ENCODE results near the gene IL10. TPM values are rescaled to one million over a fixed set of nuclear protein-coding genes. Genes with fewer than 3 reads are reported as not detected.

Gene IL10
- polyA plus RNA-seq, 1 donor (not counting 4 experiments of a cell fraction or from before 2014, with no cell fraction given) = not detected

DNA sequence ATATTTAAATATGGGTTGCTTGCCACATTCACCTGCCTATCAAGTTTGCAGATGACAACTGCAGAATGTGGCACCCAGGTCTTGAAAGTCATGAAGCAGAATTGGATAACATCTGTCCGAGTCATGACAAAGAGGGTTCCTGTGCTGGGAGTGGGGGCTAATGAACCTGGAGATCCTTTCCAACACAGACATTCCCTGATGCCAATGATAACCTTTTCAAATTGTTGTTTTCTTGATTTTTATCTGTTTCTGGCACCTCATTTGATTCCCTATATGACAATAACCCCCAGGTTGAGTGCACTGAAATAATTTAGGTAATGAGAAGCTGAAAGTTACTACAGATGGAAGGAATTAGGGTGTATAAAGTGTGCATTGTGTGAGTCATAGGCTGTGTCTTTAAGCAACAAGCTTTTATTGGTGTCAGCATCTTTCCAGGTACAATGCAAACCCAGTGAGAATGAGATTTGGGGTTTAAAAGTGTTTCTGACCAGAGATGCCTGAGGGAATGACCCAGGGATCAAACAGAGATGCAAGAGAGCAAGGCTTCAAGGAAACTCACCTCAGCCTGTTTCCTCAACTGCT is 32.0 kb upstream of the IL10 start:
- FAIRE-seq = no peak
- Histone ChIP-seq H3K27me3 (ENCODE audit: control insufficient read depth, extremely low read depth, insufficient read depth, low read length) (no peaks in the 10 kb centered on the region), H3K4me1 (ENCODE audit: control insufficient read depth, extremely low read depth, insufficient read depth, low read length) (peaks cover 15% of the 10 kb centered on the region), H3K9me3 (ENCODE audit: control insufficient read depth, low read depth, low read length) (no peaks in the 10 kb centered on the region), H3K4me2 (ENCODE audit: control insufficient read depth, extremely low read depth, insufficient read depth, low read depth, low read length) (no peak overlapping the region), H3K9me1 (ENCODE audit: control insufficient read depth, extremely low read depth, insufficient read depth, low read length) (no peaks in the 10 kb centered on the region), H3K36me3 (ENCODE audit: control insufficient read depth in 2 of 2, extremely low read depth in 1 of 2, insufficient read depth in 2 of 2, low read length in 2 of 2) (no peaks in the 10 kb centered on the region), H3K79me2 (ENCODE audit: control insufficient read depth, insufficient read depth, low read length) (no peaks in the 10 kb centered on the region), H3K27ac (ENCODE audit: control insufficient read depth, insufficient read depth, low read length) (no peak overlapping the region), H3K9ac (ENCODE audit: control insufficient read depth, extremely low read depth, insufficient read depth, low read length) (no peak overlapping the region), H4K20me1 (ENCODE audit: control insufficient read depth, extremely low read depth, insufficient read depth, low read length) (no peaks in the 10 kb centered on the region), H3K4me3 (ENCODE audit: control insufficient read depth in 2 of 3, extremely low read depth in 1 of 3, insufficient read depth in 2 of 3, low read depth in 1 of 3, low read length in 3 of 3) (no peak overlapping the region), H2AFZ (ENCODE audit: control insufficient read depth, low read length) (no peak overlapping the region)
- TF ChIP-seq EZH2 (IDR thresholded peaks at IDR 0.05; ENCODE audit: low read length) = no peak
- TF ChIP-seq, protein P1, sequence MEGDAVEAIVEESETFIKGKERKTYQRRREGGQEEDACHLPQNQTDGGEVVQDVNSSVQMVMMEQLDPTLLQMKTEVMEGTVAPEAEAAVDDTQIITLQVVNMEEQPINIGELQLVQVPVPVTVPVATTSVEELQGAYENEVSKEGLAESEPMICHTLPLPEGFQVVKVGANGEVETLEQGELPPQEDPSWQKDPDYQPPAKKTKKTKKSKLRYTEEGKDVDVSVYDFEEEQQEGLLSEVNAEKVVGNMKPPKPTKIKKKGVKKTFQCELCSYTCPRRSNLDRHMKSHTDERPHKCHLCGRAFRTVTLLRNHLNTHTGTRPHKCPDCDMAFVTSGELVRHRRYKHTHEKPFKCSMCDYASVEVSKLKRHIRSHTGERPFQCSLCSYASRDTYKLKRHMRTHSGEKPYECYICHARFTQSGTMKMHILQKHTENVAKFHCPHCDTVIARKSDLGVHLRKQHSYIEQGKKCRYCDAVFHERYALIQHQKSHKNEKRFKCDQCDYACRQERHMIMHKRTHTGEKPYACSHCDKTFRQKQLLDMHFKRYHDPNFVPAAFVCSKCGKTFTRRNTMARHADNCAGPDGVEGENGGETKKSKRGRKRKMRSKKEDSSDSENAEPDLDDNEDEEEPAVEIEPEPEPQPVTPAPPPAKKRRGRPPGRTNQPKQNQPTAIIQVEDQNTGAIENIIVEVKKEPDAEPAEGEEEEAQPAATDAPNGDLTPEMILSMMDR (optimal IDR thresholded peaks at IDR 0.05 in 1 of 3, IDR thresholded peaks at IDR 0.05 in 1 of 3, conservative IDR thresholded peaks at IDR 0.05 in 1 of 3; ENCODE audit: extremely low read depth in 1 of 3, insufficient read depth in 2 of 3, low read length in 3 of 3) = no peak
- DNase-seq (ENCODE audit: low read depth, low spot score) = no peak
- dilution Hi-C loops (cut with MboI; ENCODE audit: extremely low pct_ligation_motif_present, low sequenced_read_pairs) = no loop called here

DNA sequence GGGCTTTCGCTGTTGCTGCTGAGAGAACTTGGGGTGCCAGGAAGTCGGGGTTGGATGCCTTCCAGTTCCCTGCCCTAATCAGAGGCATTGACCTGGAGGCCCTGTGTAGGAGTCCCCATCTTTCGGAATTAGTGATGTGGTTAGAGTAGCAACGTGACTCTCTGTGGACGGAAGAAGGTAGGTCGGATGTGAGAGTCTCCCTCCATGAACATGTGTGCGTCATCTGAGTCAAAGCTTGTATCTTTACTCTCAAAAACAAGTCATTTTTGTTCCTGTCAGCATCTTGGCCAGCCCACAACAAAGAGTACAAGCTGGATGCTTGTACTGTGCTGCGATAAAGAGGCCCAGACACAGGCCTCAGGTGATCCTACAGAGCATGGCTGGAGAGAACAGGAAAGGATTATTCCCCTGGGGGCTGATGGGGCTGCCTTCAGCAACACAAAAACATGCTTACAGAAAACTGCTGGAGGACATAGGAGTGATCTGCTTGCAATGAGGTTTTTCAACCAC is 31.0 kb upstream of the IL10 start:
- TF ChIP-seq, protein P1 (optimal IDR thresholded peaks at IDR 0.05 in 1 of 3, IDR thresholded peaks at IDR 0.05 in 1 of 3, conservative IDR thresholded peaks at IDR 0.05 in 1 of 3; ENCODE audit: extremely low read depth in 1 of 3, insufficient read depth in 2 of 3, low read length in 3 of 3) = no peak
- no peak for TF ChIP-seq EZH2 (IDR thresholded peaks at IDR 0.05; ENCODE audit: low read length)
- no peak overlapping the region for H2AFZ ChIP-seq (ENCODE audit: control insufficient read depth, low read length)
- dilution Hi-C loops (cut with MboI; ENCODE audit: extremely low pct_ligation_motif_present, low sequenced_read_pairs) = no loop called here
- FAIRE-seq = no peak
- H3K27ac ChIP-seq (ENCODE audit: control insufficient read depth, insufficient read depth, low read length) = no peak overlapping the region
- peaks cover 15% of the 10 kb centered on the region for H3K4me1 ChIP-seq (ENCODE audit: control insufficient read depth, extremely low read depth, insufficient read depth, low read length)
- H3K79me2 ChIP-seq (ENCODE audit: control insufficient read depth, insufficient read depth, low read length) = no peaks in the 10 kb centered on the region
- no peaks in the 10 kb centered on the region for H3K9me1 ChIP-seq (ENCODE audit: control insufficient read depth, extremely low read depth, insufficient read depth, low read length)
- H3K4me3 ChIP-seq (ENCODE audit: control insufficient read depth in 2 of 3, extremely low read depth in 1 of 3, insufficient read depth in 2 of 3, low read depth in 1 of 3, low read length in 3 of 3) = no peak overlapping the region
- no peak for DNase-seq (ENCODE audit: low read depth, low spot score)
- H3K4me2 ChIP-seq (ENCODE audit: control insufficient read depth, extremely low read depth, insufficient read depth, low read depth, low read length) = no peak overlapping the region
- H3K9me3 ChIP-seq (ENCODE audit: control insufficient read depth, low read depth, low read length) = no peaks in the 10 kb centered on the region
- H3K9ac ChIP-seq (ENCODE audit: control insufficient read depth, extremely low read depth, insufficient read depth, low read length) = no peak overlapping the region
- no peaks in the 10 kb centered on the region for H4K20me1 ChIP-seq (ENCODE audit: control insufficient read depth, extremely low read depth, insufficient read depth, low read length)
- H3K27me3 ChIP-seq (ENCODE audit: control insufficient read depth, extremely low read depth, insufficient read depth, low read length) = no peaks in the 10 kb centered on the region
- no peaks in the 10 kb centered on the region for H3K36me3 ChIP-seq (ENCODE audit: control insufficient read depth in 2 of 2, extremely low read depth in 1 of 2, insufficient read depth in 2 of 2, low read length in 2 of 2)

Measured in keratinocyte (primary cell).